K562 (cell line): ENCODE results near the gene GET3. TPM values are rescaled to one million over a fixed set of nuclear protein-coding genes. Genes with fewer than 3 reads are reported as not detected.

Source experiments
- CEBPZ ChIP-seq: fragments of 150-350 bp; IDR thresholded peaks from 2 replicates; pipeline ENCODE4 v1.6.1; 2014; ENCODE audit warnings: low read depth, mild to moderate bottlenecking, low read length, borderline replicate concordance
- GATAD2B ChIP-seq: fragments of 450-650 bp; IDR thresholded peaks from 2 replicates; pipeline ENCODE4 v1.6.1; 2017; ENCODE audit warnings: mild to moderate bottlenecking, borderline replicate concordance
- HSF4 ChIP-seq: fragments of 250-450 bp; sonication (Bioruptor Pico); IDR thresholded peaks from 2 replicates; pipeline ENCODE4 v2.1.2; 2022; ENCODE audit warnings: mild to moderate bottlenecking, moderate library complexity, borderline replicate concordance
- MGA ChIP-seq: fragments of 450-650 bp; IDR thresholded peaks from 2 replicates; pipeline ENCODE4 v1.6.1; 2016; ENCODE audit warnings: mild to moderate bottlenecking, moderate library complexity
- RNF2 ChIP-seq: sonication (generic); IDR thresholded peaks from 2 replicates; pipeline ENCODE4 v1.6.1; 2016
- XRCC3 ChIP-seq: fragments of 450-650 bp; IDR thresholded peaks from 2 replicates; pipeline ENCODE4 v1.6.1; 2017; ENCODE audit warnings: mild to moderate bottlenecking, moderate library complexity
- XRCC5 ChIP-seq: fragments of 200-400 bp; formaldehyde crosslinking; IDR thresholded peaks from 2 replicates; pipeline ENCODE4 v1.6.1; 2017; ENCODE audit warnings: low read depth, mild to moderate bottlenecking, low read length
- ZC3H11A ChIP-seq: IDR thresholded peaks from 2 replicates; pipeline ENCODE4 v1.6.1; 2012; ENCODE audit warnings: low read depth, low read length, improper control_type of control experiment
- ZFP30 ChIP-seq: fragments of 250-450 bp; sonication (Bioruptor Pico); IDR thresholded peaks from 2 replicates; pipeline ENCODE4 v1.8.0; 2022; ENCODE audit warnings: moderate library complexity, mild to moderate bottlenecking, inconsistent platforms, borderline replicate concordance
- ZNF232 ChIP-seq: sonication (generic); formaldehyde crosslinking; IDR thresholded peaks from 2 replicates; pipeline ENCODE4 v1.8.0; 2022; ENCODE audit warnings: mild to moderate bottlenecking, missing genetic modification reagents
- ZNF354B ChIP-seq: fragments of 250-450 bp; sonication (Bioruptor Pico); IDR thresholded peaks from 2 replicates; pipeline ENCODE4 v1.4.0; 2020
- polyA plus RNA-seq, 8 experiments: library from polyadenylated mRNA; depleted of rRNA in 4 of 8; stranded (reverse) in 5 of 8; unstranded in 3 of 8; fragments of >200 nt; fragmentation: Nextera tagmentation in 2 of 8; fragmentation: Illumina TruSeq in 1 of 8; extraction: Ambion mirVana in 2 of 8; extraction: Trizol in 1 of 8; gene quantifications; 2 replicates each; pipeline versions ENCODE4 v1.2.1 to v1.2.3, GENCODE V29; 2011 to 2014; ENCODE audit warnings: inconsistent platforms in 1 of 8, missing spikeins in 1 of 8
- total RNA-seq, 7 experiments: library from RNA; depleted of rRNA in 6 of 7; stranded (reverse); fragments of >200 nt in 6 of 7; fragmentation: Illumina TruSeq in 2 of 7; extraction: Trizol in 2 of 7; gene quantifications; 2 replicates each; pipeline versions ENCODE4 v1.2.1 to v1.2.3, GENCODE V29; 2011 to 2021; ENCODE audit warnings: low replicate concordance in 1 of 7

GET3 gene
- total and polyA plus RNA-seq, 9 of the 15 experiments (the other 6 are each of a cell fraction or from before 2014, with no cell fraction given), result 8.3 to 83.5 (median 51.8) TPM

- TF ChIP-seq MGA, result peak; percentile 83
- no peak for TF ChIP-seq CEBPZ
- TF ChIP-seq ZC3H11A, result no peak
- no peak for TF ChIP-seq GATAD2B
- TF ChIP-seq XRCC5, result 0 out of 2 replicates have a peak, but pooled peaks have one; percentile 5
- TF ChIP-seq ZNF354B (CRISPR knock-in tag), result no peak
- peak; percentile 66; the same call in 1 of the 2 replicates for TF ChIP-seq RNF2
- no peak for TF ChIP-seq ZFP30 (CRISPR knock-in tag)
- peak; percentile 60; the same call in 1 of the 2 replicates for TF ChIP-seq ZNF232
- no peak for TF ChIP-seq XRCC3
- no peak for TF ChIP-seq HSF4 (CRISPR knock-in tag)
Measured at GRCh38 chr19:12723641-12724426, 13.5 kb upstream of the GET3 start, which contains the start of gene TNPO2 (continued).
